HG03060 (cell line): Measurements from ENCODE around the gene PCDHA3.
"Not testable (repeated sequence)": the region's sequence is repeated elsewhere in the genome, so short reads cannot be mapped to it uniquely, and the experiment has no call there.

Source experiments
- ATAC-seq: cut with Tn5 transposase; IDR thresholded peaks from one replicate; pipeline ENCODE4 v1.9.1; 2021; ENCODE audit warnings: low read depth, moderate number of reproducible peaks; ENCODE audit not compliant: unreplicated experiment

Gene PCDHA3

GRCh38 chr5:140808889-140809291 lies 8.0 kb downstream of the PCDHA3 start:
- no peak for ATAC-seq

- no peak for ATAC-seq
These were observed 20.8 kb downstream of the PCDHA3 start, which contains the start of gene PCDHA5 for GRCh38 chr5:140821375-140822280. Gene PCDHA5, plus strand, starts transcription at chr5:140821613.

GRCh38 chr5:140822281-140822629 lies 21.4 kb downstream of the PCDHA3 start:
- ATAC-seq: no peak

GRCh38 chr5:140822969-140823368 lies 22.1 kb downstream of the PCDHA3 start:
- ATAC-seq: not testable (repeated sequence)

- no peak for ATAC-seq
These were observed 22.6 kb downstream of the PCDHA3 start for GRCh38 chr5:140823475-140823874.

- no peak for ATAC-seq
These were observed 27.0 kb downstream of the PCDHA3 start, which contains the start of gene PCDHA6 for GRCh38 chr5:140827704-140828361. Gene PCDHA6, plus strand, starts transcription at chr5:140827960. Its CDS starts 132 bp downstream, at chr5:140828092.

GRCh38 chr5:140828362-140828737 lies 27.5 kb downstream of the PCDHA3 start:
- ATAC-seq: no peak

- not testable (repeated sequence) for ATAC-seq
These were observed 28.9 kb downstream of the PCDHA3 start for GRCh38 chr5:140829511-140830501.

GRCh38 chr5:140833993-140834392 lies 33.1 kb downstream of the PCDHA3 start, which contains the start of gene PCDHA7:
Gene PCDHA7, plus strand, starts transcription at chr5:140834269. Its CDS starts 115 bp downstream, at chr5:140834384.
- no peak for ATAC-seq

- ATAC-seq: not testable (repeated sequence)
These were observed 33.7 kb downstream of the PCDHA3 start for GRCh38 chr5:140834439-140835008.

GRCh38 chr5:140835622-140836510 lies 35.0 kb downstream of the PCDHA3 start:
- no peak for ATAC-seq

- no peak for ATAC-seq
These were observed 40.4 kb downstream of the PCDHA3 start, which contains the start of gene PCDHA8 for GRCh38 chr5:140840978-140841962. Gene PCDHA8, plus strand, starts transcription at chr5:140841187. Its CDS starts 135 bp downstream, at chr5:140841322.

- no peak for ATAC-seq
These were observed 42.2 kb downstream of the PCDHA3 start for GRCh38 chr5:140842798-140843733.

- not testable (repeated sequence) for ATAC-seq
These were observed 47.6 kb downstream of the PCDHA3 start, which contains the start of gene PCDHA9 for GRCh38 chr5:140848139-140849102. Gene PCDHA9, plus strand, starts transcription at chr5:140848382. Its CDS starts 114 bp downstream, at chr5:140848496.
